Activated CD4-positive, alpha-beta T cell treated with anti-CD3 and anti-CD28 coated beads, Interleukin-2, amount 10 ng/mL, durations not matched to agents 24 days and 14 days (primary cell): ENCODE data around the gene RNF144B. TPM values are rescaled to one million over a fixed set of nuclear protein-coding genes. Genes with fewer than 3 reads are reported as not detected.
"Not testable (repeated sequence)": the region's sequence is repeated elsewhere in the genome, so short reads cannot be mapped to it uniquely, and the experiment has no call there.

Experiments used
- DNase-seq: peaks from one replicate; pipeline ENCODE4 v3.0.0; 2022
- H3K27ac Mint-ChIP-seq: one replicate; pipeline ENCODE4 v1.8.0; 2022; ENCODE audit warnings: mild to moderate bottlenecking, mixed read lengths
- H3K27me3 Mint-ChIP-seq: one replicate; pipeline ENCODE4 v1.8.0; 2022; ENCODE audit warnings: mixed read lengths
- H3K36me3 Mint-ChIP-seq: one replicate; pipeline ENCODE4 v1.8.0; 2022; ENCODE audit warnings: low read depth, mild to moderate bottlenecking, mixed read lengths
- H3K4me1 Mint-ChIP-seq: one replicate; pipeline ENCODE4 v1.8.0; 2021; ENCODE audit warnings: mixed read lengths
- H3K4me3 Mint-ChIP-seq: one replicate; pipeline ENCODE4 v1.8.0; 2022; ENCODE audit warnings: mild to moderate bottlenecking, moderate library complexity, mixed read lengths
- H3K9me3 Mint-ChIP-seq: one replicate; pipeline ENCODE4 v1.8.0; 2021; ENCODE audit warnings: mixed read lengths
- intact Hi-C: fragments of 100-400 bp; cut with micrococcal nuclease; formaldehyde crosslinking; loops from one replicate; pipeline ENCODE4 v1.15.1; 2023
- total RNA-seq: library from RNA; stranded (reverse); gene quantifications from 2 replicates; pipeline ENCODE4 v1.2.3, GENCODE V29; 2022

The RNF144B gene
- 0.19 and 0.40 TPM in 2 replicates for total RNA-seq

DNA sequence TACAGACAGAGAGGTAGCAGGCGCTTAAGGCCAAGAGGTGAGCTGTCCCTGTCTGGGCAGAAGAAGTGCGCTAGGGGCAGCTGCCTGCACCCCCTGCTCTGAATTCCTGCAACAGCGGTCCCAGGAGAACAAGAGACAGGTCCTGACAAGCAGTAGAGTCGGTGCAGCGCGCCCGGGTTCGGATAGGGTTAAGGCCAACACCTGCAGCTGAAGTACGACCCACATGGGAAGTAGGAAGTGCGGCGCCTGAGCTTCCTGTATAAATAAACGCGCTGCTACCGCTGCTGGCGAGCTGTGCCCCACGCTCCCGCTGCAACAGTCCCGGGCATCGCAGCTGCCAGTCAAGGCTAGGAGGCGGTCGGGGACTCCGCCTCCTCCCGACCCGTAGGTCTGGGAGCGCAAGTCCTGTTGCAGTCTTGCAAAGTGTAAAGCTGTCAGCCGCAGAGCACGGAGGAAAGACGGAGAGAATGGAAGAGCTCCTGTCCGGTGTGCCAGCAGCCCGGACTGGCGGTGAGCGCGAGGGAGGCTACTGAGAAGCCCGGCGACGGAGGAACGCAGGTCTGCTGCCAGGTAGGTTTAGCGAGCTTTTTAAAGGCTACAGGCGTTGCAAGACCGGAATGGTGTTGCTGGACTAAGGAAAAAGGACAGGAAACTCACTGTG lies at the start of gene RNF144B:
TSS of gene RNF144B (plus strand) at position 290 of the 661 bp plus-strand sequence. CDS start 12,185 bp downstream, outside the sequence.
- H3K9me3 Mint-ChIP-seq: no peaks in the 10 kb centered on the region
- DNase-seq: peak; percentile 82
- H3K36me3 Mint-ChIP-seq: no peaks in the 10 kb centered on the region
- peaks cover 21% of the 10 kb centered on the region for H3K4me1 Mint-ChIP-seq
- peak within 1 kb of the TSS; percentile 42 for H3K27ac Mint-ChIP-seq
- H3K27me3 Mint-ChIP-seq: peaks cover 20% of the 10 kb centered on the region
- intact Hi-C loops: loop anchor here (5.0 to 10.0 kb wide), 2 partner anchors 98 to 125 kb away; partner anchors contain the start of gene DEK
- H3K4me3 Mint-ChIP-seq: peak within 1 kb of the TSS; percentile 91

DNA sequence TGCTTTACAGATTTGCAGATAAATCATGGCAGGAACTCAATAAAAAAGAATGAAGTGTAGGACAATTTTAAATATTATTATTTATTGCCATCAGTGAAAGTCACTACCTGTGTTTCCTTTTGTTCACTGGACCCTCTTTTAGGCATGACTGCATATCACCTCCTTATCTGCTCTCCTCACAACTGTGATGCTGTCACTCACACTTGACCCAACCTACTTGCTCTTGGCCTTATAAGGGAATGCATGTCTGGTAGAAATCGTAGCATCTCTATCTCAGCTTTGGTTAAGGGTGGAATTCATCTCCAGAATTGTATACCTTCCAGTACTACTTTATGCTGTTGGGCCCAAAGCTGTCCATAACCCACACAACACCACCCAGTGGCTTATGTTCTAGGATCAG lies 47.6 kb upstream of the RNF144B start:
- intact Hi-C loops: no loop called here
- Mint-ChIP-seq H3K36me3 (no peaks in the 10 kb centered on the region), H3K4me1 (no peaks in the 10 kb centered on the region), H3K9me3 (no peaks in the 10 kb centered on the region), H3K27me3 (peaks cover 6% of the 10 kb centered on the region), H3K27ac (no peak overlapping the region), H3K4me3 (no peak overlapping the region)
- no peak for DNase-seq

DNA sequence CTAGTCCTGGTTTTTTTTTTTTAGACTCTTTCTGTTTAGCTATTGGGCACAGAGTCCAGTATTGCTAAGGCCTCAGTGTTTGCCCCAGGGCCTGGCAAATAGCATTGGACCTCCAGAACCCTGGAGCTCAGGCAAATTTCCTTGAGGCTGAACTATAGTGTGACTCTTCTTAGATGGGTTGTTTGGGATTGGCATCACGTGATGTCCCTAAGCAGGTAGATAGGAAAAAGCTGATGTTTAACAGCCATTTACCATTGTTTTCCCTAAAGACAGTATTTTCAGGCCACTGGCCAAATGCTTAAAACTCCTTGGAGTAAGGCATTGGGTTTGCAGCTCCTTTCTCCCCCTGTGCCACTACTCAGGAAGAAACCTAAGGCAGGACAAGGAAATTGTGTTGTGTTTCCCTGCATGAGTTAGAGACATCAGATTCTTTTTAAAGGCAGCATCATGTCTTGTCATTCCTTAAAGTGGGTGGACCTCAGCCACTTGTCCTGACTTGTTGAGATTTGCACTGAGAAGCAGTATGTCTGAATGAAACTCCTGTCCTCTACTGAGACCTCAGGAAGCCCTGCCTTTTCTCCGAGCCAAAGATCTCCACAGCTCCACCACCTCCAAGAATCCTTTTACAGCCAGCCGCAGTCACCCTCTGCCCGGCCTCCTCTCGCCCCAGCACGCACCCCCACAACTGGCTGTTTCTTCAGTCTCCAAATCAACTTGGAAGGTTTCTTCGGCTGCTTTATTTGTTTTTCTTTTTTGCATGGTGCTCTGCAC lies 46.2 kb upstream of the RNF144B start:
- no peaks in the 10 kb centered on the region for H3K9me3 Mint-ChIP-seq
- intact Hi-C loops: no loop called here
- H3K4me3 Mint-ChIP-seq: no peak overlapping the region
- H3K27ac Mint-ChIP-seq: no peak overlapping the region
- no peak for DNase-seq
- H3K36me3 Mint-ChIP-seq: no peaks in the 10 kb centered on the region
- H3K27me3 Mint-ChIP-seq: peaks cover 6% of the 10 kb centered on the region
- no peaks in the 10 kb centered on the region for H3K4me1 Mint-ChIP-seq

DNA sequence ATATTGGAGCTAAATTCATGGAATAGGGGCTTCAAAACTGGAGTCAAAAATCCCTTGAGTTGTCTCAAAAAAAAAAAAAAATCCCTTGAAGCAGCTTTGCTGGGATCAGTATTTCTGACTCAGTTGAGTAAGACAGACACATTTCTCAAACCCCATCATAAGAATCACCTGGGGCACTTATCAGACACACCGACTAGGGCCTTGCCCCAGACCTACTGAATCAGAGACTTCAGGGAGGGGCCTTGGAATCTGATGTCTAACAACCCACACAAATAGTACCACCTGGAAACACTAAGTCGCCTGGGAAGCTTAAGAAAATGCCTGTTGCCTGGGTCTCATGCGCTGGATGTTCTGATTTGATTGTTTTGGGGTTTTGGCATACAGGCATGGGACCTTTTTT lies 44.9 kb upstream of the RNF144B start:
- intact Hi-C loops: no loop called here
- Mint-ChIP-seq H3K4me1 (no peaks in the 10 kb centered on the region), H3K9me3 (no peaks in the 10 kb centered on the region), H3K27me3 (peaks cover 2% of the 10 kb centered on the region), H3K36me3 (no peaks in the 10 kb centered on the region), H3K27ac (no peak overlapping the region), H3K4me3 (no peak overlapping the region)
- DNase-seq: no peak

DNA sequence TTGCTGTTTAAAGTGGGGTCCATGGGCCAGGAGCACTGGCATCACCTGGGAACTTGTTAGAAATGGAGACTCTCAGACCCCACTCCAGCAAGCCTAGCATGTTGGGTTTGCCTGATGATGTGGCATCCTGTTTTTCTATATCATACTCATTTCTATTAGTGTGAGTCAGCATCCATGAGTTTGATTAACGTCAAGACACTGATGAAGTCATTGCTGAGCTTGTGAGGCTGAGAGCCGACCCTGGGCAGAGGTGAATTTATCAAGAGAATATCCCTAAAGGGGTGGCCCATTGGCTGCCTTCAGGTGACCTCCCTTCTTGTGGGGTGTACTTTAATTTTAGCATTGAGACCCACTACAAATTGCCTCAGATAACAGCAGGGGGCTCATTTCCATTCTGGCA lies 43.4 kb upstream of the RNF144B start:
- Mint-ChIP-seq H3K36me3 (no peaks in the 10 kb centered on the region), H3K9me3 (no peaks in the 10 kb centered on the region), H3K4me3 (no peak overlapping the region), H3K4me1 (no peaks in the 10 kb centered on the region), H3K27ac (no peak overlapping the region), H3K27me3 (no peaks in the 10 kb centered on the region)
- intact Hi-C loops: no loop called here
- no peak for DNase-seq

DNA sequence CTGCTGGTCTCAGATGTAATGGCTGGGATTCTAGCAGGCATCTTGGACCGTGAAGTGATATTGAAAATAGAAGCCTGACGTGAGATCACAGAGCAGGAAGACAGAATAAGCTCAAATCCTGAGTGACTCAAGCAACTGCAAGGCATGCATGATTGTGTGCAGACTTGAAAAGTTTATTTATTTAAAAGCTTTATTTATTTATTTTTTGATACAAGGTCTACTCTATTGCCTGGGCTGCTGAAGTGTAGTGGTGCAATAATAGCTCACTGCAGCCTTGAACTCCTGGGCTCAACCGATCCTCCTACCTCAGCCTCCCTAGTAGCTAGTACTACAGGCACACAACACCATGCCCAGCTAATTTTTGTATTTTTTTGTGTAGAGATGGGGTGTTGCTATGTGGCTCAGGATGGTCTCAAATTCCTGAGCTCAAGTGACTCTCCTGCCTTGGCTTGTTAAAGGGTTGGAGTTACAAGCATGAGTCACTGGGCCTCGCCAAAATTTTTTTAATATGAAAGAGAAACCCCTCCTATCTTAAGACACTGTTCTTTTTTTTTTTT lies 40.1 kb upstream of the RNF144B start:
- H3K4me3 Mint-ChIP-seq: no peak overlapping the region
- intact Hi-C loops: no loop called here
- H3K36me3 Mint-ChIP-seq: no peaks in the 10 kb centered on the region
- no peaks in the 10 kb centered on the region for H3K9me3 Mint-ChIP-seq
- DNase-seq: no peak
- H3K27ac Mint-ChIP-seq: no peak overlapping the region
- H3K4me1 Mint-ChIP-seq: no peaks in the 10 kb centered on the region
- peaks cover 6% of the 10 kb centered on the region for H3K27me3 Mint-ChIP-seq

DNA sequence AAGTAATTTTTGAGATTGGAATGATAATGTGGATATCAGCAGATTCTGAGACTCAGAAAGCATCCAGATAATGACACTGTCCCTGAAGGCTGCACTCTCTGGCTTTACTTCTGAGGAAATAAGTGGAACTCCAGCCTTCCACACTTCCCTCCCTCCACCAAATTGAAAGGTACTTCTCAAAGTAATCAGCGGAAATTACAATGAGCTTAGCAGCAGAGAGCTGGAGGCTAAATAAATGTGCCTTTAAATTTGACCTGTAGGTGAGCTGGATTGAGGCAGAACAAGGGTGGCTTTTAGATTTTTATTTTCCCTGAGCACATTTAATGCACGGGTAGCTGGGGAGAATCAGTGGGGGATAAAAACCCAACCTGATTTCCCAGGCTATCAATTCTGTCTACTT lies 39.3 kb upstream of the RNF144B start:
- intact Hi-C loops: no loop called here
- H3K27ac Mint-ChIP-seq: no peak overlapping the region
- H3K4me1 Mint-ChIP-seq: no peaks in the 10 kb centered on the region
- no peak for DNase-seq
- H3K4me3 Mint-ChIP-seq: no peak overlapping the region
- no peaks in the 10 kb centered on the region for H3K36me3 Mint-ChIP-seq
- H3K27me3 Mint-ChIP-seq: peaks cover 6% of the 10 kb centered on the region
- H3K9me3 Mint-ChIP-seq: no peaks in the 10 kb centered on the region

DNA sequence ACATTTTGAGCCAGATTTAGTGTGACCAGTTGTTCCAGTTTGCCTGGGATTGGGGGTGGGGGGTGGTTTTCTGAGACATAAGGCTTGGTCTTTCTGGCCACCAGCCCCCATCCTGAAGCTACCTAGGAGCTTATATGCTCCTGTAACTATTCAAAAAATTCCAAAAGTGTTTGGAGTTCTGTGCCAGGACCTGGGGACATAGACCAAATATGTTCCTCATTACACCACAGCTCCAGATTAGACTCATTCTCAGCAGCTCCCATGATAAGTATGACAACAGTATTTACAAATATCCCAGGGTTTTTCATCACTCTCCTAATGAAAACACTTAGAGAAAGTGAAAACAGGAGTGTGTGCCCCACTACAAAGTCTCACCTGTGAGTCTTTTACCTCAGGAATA lies 37.8 kb upstream of the RNF144B start:
- H3K9me3 Mint-ChIP-seq: no peaks in the 10 kb centered on the region
- H3K27ac Mint-ChIP-seq: no peak overlapping the region
- intact Hi-C loops: no loop called here
- peaks cover 6% of the 10 kb centered on the region for H3K27me3 Mint-ChIP-seq
- no peak overlapping the region for H3K4me3 Mint-ChIP-seq
- no peak for DNase-seq
- no peaks in the 10 kb centered on the region for H3K36me3 Mint-ChIP-seq
- no peaks in the 10 kb centered on the region for H3K4me1 Mint-ChIP-seq

DNA sequence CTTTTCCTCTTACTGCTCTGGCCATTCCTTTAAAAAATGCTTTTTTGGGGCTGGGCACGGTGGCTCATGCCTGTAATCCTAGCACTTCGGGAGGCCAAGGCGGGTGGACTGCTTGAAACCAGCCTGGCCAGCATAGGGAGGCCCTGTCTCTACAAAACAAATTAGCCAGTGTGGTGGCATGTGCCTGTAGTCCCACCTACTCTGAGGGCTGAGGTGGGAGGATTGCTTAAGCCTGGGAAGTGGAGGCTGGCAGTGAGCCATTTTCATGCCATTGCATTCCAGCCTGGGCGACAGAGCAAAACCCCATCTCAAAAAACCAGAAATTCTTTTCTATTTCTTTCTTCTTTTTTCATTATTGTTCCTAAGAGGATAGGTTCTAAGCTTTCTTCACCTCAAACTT lies 36.9 kb upstream of the RNF144B start:
- DNase-seq: no peak
- Mint-ChIP-seq H3K27ac (no peak overlapping the region), H3K4me3 (no peak overlapping the region), H3K36me3 (no peaks in the 10 kb centered on the region), H3K9me3 (peaks cover under 1% of the 10 kb centered on the region), H3K4me1 (no peaks in the 10 kb centered on the region), H3K27me3 (peaks cover 6% of the 10 kb centered on the region)
- intact Hi-C loops: no loop called here

DNA sequence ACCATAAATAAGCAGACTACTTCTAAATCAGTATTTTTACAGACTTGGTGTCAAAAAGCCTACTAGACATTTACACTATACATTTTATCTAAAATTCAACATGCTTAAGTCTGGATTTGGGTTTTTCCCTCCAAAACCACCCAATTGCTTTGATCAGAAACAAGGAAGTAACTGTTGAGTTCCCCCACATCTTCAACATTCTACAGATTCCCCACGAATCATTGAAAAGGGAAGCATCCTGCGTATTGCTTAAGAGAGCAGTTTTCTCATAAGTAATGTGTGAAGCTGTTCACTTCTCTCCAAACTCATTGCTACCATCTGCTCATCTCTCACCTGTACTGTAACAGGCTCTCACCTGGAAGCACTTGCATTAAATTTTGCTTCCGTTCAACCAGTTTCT lies 36.4 kb upstream of the RNF144B start:
- Mint-ChIP-seq H3K4me3 (no peak overlapping the region), H3K4me1 (no peaks in the 10 kb centered on the region), H3K36me3 (no peaks in the 10 kb centered on the region), H3K9me3 (peaks cover 5% of the 10 kb centered on the region), H3K27me3 (peaks cover 8% of the 10 kb centered on the region), H3K27ac (no peak overlapping the region)
- intact Hi-C loops: no loop called here
- no peak for DNase-seq

DNA sequence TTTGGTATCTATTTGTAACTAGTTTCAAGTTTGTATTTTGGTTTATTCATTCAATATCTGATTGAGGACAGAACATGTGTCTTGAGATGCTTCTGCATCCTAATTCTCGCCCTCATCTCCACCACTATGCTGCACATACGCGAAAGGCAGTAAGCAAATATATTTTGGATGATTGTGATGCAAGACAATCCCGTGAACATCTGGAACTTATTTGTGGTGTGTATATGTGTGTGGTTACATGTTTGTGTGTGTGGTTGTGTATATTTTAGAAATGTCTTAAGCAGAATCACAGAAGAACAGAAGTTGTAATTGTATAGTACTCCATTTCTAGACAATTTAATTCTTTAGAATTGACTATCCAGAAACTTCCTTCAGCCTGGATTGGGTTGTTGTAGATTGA lies 35.1 kb upstream of the RNF144B start:
- Mint-ChIP-seq H3K4me1 (no peaks in the 10 kb centered on the region), H3K4me3 (no peak overlapping the region), H3K27ac (no peak overlapping the region), H3K36me3 (no peaks in the 10 kb centered on the region), H3K9me3 (peaks cover 12% of the 10 kb centered on the region), H3K27me3 (peaks cover 10% of the 10 kb centered on the region)
- intact Hi-C loops: no loop called here
- DNase-seq: no peak

DNA sequence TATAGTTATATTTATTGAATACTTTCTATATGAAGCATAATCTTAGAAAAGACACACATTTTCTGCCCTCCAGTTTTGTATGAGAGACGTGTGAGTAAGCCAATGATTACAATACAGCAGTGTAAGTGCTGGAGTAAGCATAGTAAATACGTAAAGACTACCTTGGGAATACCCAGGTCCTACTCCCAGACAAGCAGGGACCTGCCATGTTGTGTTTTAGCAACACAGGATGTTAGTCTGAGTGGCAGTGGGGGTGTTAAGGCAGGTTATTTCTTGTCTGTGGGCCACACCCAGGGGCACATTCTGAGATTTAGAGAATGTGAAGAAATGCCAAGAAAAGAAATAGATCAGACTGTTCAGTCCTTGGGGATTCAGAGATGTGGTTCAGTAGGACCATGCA lies 34.3 kb upstream of the RNF144B start:
- Mint-ChIP-seq H3K27ac (no peak overlapping the region), H3K4me1 (no peaks in the 10 kb centered on the region), H3K27me3 (peaks cover 10% of the 10 kb centered on the region), H3K9me3 (peaks cover 13% of the 10 kb centered on the region), H3K4me3 (no peak overlapping the region), H3K36me3 (no peaks in the 10 kb centered on the region)
- intact Hi-C loops: no loop called here
- DNase-seq: no peak

DNA sequence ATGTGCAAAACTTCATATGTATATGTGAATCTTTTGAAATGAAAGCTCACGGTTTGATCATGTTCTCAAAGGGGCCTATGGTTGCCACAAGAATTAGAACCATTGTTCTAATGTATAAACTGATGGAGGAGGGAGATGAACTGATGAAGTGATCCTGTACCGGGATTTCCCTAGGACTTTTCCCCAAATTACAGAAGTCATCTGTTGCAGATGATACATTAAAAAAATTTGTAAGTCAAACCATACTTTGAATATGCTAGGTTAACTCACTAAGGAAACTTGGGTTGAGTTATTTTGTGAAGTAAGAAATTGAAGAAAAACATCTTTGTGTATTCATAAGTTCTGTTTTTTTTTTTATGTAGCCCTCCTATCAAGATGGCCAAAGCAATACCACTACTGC lies 33.9 kb upstream of the RNF144B start:
- Mint-ChIP-seq H3K9me3 (peaks cover 13% of the 10 kb centered on the region), H3K27me3 (peaks cover 10% of the 10 kb centered on the region), H3K4me3 (no peak overlapping the region), H3K27ac (no peak overlapping the region), H3K36me3 (no peaks in the 10 kb centered on the region), H3K4me1 (no peaks in the 10 kb centered on the region)
- intact Hi-C loops: no loop called here
- no peak for DNase-seq

DNA sequence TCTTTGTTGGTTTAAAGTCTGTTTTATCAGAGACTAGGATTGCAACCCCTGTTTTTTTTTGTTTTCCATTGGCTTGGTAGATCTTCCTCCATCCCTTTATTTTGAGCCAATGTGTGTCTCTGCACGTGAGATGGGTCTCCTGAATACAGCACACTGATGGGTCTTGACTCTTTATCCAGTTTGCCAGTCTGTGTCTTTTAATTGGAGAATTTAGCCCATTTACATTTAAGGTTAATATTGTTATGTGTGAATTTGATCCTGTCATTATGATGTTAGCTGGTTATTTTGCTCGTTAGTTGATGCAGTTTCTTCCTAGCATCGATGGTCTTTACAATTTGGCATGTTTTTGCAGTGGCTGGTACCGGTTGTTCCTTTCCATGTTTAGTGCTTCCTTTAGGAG lies 29.6 kb upstream of the RNF144B start:
- intact Hi-C loops, H3K4me3 Mint-ChIP-seq, H3K27ac Mint-ChIP-seq, H3K27me3 Mint-ChIP-seq, H3K4me1 Mint-ChIP-seq, H3K36me3 Mint-ChIP-seq, DNase-seq: not testable (repeated sequence)
- H3K9me3 Mint-ChIP-seq: peaks cover 13% of the 10 kb centered on the region
